NCI-H128 (cell line): Measurements from ENCODE around the gene KCNJ6.
"Not testable (repeated sequence)": the region's sequence is repeated elsewhere in the genome, so short reads cannot be mapped to it uniquely, and the experiment has no call there.

ENCODE experiments used
- DNase-seq: peaks from one replicate; lab custom pipeline; 2025; ENCODE audit not compliant: unreplicated experiment; lab: John Stamatoyannopoulos, UW

Gene KCNJ6

GRCh38 chr21:37579356-37579755 lies 336.9 kb downstream of the KCNJ6 start:
- DNase-seq = no peak

DNA sequence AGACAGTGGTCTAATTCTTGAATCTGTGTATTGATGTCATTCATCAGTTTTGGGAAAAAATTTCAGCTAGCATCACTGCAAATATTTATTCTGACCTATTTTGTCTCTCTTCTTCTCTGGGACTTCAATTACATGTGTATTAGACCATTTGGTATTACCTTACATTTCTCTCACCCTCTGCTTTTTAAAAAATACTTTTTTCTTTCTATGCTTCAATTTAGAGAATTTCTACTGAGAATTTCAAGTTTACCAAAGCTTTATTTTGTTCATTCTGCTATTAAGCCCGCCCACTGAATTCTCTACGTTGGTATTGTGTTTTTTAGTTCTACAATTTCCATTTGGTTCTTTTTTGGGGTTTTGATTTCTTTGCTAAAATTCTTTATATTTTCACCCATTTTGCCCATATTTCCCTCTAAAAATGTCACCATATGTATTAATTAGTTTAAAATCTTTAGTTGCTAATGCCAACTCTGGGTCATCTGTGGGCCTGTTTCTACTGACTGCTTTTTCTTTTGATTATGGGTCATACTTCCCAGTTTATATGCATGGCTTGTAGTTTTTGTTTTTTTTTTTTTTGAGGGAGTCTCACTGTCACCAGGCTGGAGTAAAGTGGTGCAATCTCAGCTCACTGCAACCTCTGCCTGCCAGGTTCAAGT lies 337.7 kb downstream of the KCNJ6 start:
- DNase-seq = no peak

DNA sequence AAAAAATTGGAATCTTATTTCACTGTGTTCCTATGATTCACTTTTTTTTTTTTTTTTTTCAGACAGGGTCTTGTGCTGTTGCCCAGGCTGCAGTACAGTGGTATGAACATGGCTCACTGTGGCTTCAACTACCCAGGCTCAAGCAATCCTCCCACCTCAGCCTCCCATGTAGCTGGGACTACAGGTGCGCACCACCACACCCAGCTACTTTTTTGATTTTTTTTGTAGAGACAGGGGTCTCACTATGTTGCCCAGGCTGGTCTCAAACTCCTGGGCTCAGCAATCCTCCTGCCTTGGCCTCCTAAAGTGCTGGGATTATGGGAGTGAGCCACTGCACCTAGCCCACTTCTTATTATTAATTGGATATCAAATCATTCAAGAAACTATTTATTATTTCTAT lies 339.3 kb downstream of the KCNJ6 start:
- not testable (repeated sequence) for DNase-seq

DNA sequence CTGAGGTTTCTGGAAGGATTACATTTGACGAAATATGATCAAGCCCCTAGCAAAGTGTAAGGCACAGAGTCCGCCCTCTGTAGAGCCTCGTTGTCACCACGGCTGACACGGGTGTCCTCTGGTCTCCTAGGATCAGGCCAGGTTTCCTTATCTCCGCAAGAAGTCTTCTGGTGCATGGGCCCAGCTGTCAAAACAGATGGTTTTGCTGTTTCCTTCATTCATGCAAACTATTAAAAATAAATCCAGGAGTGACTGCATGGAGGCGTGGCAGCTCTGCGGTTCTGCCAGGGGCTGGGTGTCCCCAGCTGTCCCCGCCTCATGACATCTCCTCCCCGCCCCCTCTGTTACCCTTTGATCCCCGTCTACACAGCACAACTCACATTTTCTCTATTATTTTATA lies 340.7 kb downstream of the KCNJ6 start:
- no peak for DNase-seq

- no peak for DNase-seq
Measured at GRCh38 chr21:37574751-37575150, 341.5 kb downstream of the KCNJ6 start.

GRCh38 chr21:37574316-37574715 lies 341.9 kb downstream of the KCNJ6 start:
- no peak for DNase-seq

DNA sequence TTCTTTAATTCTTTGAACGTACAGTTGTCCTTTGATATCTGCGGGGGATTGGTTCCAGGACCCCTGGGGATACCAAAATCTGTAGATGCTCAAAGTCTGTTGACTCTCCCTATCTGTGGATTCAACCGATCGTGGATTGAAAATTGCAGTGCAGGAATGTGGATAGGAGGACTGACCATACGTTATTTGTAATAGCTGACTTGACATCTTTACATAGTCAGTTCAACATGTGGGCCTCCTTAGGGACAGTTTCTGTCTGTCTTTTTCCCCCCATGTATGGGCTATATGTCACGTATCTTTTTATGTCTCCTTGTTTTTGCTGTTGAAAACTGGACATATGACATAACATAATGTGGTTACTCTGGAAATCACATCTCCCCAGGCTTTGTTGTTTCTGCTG lies 344.8 kb downstream of the KCNJ6 start:
- DNase-seq = no peak

- no peak for DNase-seq
Measured at GRCh38 chr21:37568916-37569315, 347.3 kb downstream of the KCNJ6 start.

- no peak for DNase-seq
Measured at GRCh38 chr21:37568415-37568814, 347.8 kb downstream of the KCNJ6 start.

DNA sequence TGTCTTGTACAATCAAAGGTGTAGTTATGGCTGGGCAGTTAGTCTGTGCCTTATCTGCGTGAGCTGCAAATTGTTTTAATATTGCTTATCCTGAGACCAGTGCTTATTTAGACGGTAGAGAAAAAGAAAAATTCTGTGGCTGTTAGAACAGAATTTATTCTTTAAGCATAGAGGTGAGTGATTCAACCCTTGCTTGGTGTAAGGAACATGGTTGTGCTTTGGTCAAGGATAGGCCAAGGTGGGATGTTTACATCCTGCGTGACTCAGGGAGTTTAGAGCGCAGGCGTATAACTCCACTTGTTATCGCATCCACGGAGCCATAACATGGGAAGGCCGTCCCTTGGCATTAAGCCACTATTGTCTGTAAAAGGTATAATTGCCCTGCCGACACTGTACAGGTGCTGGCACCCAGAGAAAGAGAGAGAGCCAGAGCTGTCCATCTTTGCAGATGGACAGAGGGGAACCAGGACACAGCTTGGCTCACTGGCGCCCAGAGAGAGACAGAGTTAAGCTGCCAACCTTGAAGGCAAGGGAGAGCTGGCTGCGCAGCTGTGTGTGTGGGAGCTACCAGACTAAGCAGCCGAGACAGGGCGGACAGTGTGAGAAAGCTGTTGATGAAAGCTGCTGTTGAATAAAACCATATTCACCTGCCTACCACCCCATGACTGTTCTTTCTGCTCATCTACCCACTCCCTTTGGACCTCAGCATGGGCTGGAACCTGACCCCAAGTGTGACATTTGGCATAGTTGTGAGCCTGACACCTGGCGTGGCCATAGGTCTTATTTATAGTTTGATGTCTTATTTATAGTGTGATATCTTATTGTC lies 349.3 kb downstream of the KCNJ6 start:
- DNase-seq = no peak

- DNase-seq = no peak
Measured at GRCh38 chr21:37565530-37566223, 350.6 kb downstream of the KCNJ6 start.

GRCh38 chr21:37564924-37565529 lies 351.2 kb downstream of the KCNJ6 start:
- DNase-seq = peak; percentile 32

- peak; percentile 32 for DNase-seq
Measured at GRCh38 chr21:37564341-37564923, 351.8 kb downstream of the KCNJ6 start.

- peak; percentile 89 for DNase-seq
Measured at GRCh38 chr21:37563641-37564340, 352.5 kb downstream of the KCNJ6 start.

DNA sequence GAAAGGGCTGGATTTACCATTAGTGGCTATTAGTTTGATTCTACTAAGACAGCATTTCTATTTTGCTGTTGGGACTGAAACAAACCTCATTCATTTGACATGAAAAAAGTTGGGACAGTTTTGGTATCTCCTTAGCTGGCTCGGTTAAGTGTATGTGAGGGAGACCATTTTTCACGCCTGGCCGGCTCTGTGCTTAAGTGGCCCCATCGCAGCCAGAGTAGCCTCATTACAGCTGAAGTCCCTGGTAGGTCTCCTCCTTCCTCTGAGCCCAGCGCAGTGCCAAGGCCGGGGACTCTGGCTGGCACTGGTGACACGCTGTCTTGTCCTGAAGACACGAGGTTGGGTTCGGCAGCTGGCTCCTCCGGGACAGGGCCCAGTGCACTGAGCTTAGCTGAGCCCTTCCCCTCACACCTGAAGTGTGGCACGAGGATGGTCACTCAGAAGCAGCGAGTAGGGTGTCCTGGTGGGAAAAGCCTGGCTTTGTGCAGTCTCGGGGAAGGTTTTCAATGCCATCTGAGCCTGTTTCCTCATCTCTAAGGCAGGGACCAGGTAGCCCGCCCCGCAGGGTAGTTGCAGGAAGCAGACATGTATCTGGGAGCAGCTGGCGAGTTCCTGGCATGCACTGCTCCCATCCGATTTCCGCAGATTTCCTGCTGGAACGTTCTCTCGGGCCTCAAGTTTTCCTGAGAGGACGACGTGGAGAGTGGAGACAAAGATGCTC lies 353.2 kb downstream of the KCNJ6 start:
- no peak for DNase-seq

DNA sequence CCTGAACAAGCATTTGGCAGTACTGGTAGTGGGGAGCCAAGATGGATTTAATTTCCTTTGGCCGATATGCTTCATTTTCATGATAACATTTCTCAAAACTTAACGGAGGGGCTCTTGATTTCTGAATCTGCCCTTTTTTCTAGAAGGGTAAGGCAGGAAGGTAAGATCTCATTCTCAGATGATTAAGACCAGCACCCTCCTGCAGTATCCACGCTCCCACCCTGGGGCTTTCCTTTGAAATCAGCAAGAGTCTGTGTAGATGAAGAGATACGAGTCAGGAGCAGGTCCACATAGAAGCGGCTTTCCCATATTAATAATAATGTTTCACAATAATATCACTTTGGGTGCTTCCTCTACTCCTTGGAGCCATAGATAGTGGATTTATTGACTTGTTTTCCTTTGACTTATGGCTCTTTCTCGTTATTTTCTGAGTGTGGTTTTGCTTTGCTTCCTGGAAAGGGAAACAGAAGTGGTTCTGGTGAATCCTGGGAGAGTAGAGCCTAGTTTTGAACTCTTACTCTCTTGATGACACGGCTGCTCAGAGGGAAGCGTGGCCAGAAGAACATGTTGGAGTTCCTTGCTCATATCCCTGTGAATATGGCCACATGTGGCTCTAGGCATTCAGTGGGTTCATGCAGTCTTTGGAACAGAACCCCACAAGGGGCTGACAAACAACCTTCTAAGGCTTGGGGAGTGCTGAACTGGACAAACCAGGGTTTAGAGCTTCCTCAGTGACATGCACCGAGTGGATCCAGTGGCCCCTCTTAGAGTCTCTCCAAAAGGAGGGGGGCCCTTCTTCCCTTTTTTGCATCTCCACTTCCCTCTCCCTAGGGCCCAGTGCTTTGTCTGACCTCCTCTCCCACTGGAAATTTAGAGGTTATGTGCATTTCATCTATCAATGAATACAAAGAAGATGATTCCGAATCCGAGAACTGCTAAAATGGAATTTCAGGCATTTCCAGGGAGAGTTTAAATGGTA lies 354.0 kb downstream of the KCNJ6 start:
- no peak for DNase-seq

GRCh38 chr21:37561506-37561905 lies 354.8 kb downstream of the KCNJ6 start:
- no peak for DNase-seq

DNA sequence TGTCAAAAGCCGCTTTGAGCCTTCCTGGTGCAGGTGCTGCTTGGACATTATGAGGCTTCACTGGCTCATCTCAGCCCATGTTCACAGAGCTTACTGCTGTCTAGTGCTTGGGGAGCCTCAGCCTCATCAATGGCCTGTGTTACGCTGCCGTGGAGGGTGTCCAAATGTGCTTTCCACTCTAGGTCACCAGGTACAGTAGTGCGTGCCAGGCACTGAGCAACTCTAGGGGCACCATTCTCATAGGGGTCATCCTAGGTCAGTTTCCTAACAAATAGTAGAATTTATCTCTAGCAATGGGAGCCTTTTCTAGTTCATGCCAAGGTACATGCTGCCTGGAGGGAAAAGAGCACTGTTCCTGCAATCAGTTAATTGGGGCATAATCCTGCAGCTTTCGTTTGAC lies 355.9 kb downstream of the KCNJ6 start:
- DNase-seq = no peak
